Hepatocyte (in vitro differentiated cells): Measurements from ENCODE around the gene ZNF776. TPM values are rescaled to one million over a fixed set of nuclear protein-coding genes. Genes with fewer than 3 reads are reported as not detected.

Source experiments
- DNase-seq: peaks from one replicate; pipeline ENCODE4 v3.0.0-alpha.2; 2016; ENCODE audit warnings: low spot score
- H2AFZ ChIP-seq: fragments of 200-600 bp; sonication (generic); 2 replicates; pipeline ENCODE4 v1.6.0; 2016; ENCODE audit warnings: antibody characterized with exemption, mild to moderate bottlenecking
- H3K27ac ChIP-seq: fragments of 200-600 bp; sonication (generic); 2 replicates; pipeline ENCODE4 v1.5.1; 2016; ENCODE audit warnings: mild to moderate bottlenecking
- H3K27me3 ChIP-seq: fragments of 200-600 bp; sonication (generic); 2 replicates; pipeline ENCODE4 v1.6.1; 2016
- H3K36me3 ChIP-seq: fragments of 200-600 bp; sonication (generic); replicated peaks from 2 replicates; pipeline ENCODE4 v1.5.1; 2016; ENCODE audit warnings: low read depth; ENCODE audit not compliant: insufficient read depth
- H3K4me1 ChIP-seq: fragments of 200-600 bp; sonication (generic); 2 replicates; pipeline ENCODE4 v1.5.1; 2016; ENCODE audit warnings: mild to moderate bottlenecking, moderate library complexity; ENCODE audit not compliant: insufficient read depth
- H3K4me2 ChIP-seq: fragments of 200-600 bp; sonication (generic); 2 replicates; pipeline ENCODE4 v1.6.0; 2016
- H3K4me3 ChIP-seq: fragments of 200-600 bp; sonication (generic); 2 replicates; pipeline ENCODE4 v1.5.1; 2016; ENCODE audit warnings: mild to moderate bottlenecking
- H3K79me2 ChIP-seq: fragments of 200-600 bp; sonication (generic); 2 replicates; pipeline ENCODE4 v1.6.0; 2017; ENCODE audit warnings: mild to moderate bottlenecking
- H3K9me2 ChIP-seq: fragments of 200-600 bp; sonication (generic); replicated peaks from 2 replicates; pipeline ENCODE4 v1.6.0; 2017; ENCODE audit warnings: mild to moderate bottlenecking; ENCODE audit not compliant: insufficient read depth
- H3K9me3 ChIP-seq: fragments of 200-600 bp; sonication (generic); 2 replicates; pipeline ENCODE4 v1.5.1; 2016; ENCODE audit warnings: low read depth, mild to moderate bottlenecking
- H4K20me1 ChIP-seq: fragments of 200-600 bp; sonication (generic); 2 replicates; pipeline ENCODE4 v1.6.0; 2016; ENCODE audit warnings: mild to moderate bottlenecking; ENCODE audit not compliant: insufficient read depth, poor library complexity, severe bottlenecking
- CTCF ChIP-seq: fragments of 200-600 bp; sonication (generic); IDR thresholded peaks from 2 replicates; pipeline ENCODE4 v1.5.1; 2016; ENCODE audit warnings: antibody characterized with exemption, mild to moderate bottlenecking; ENCODE audit not compliant: poor library complexity
- EZH2 ChIP-seq: fragments of 200-600 bp; sonication (generic); IDR thresholded peaks from 2 replicates; pipeline ENCODE4 v1.6.1; 2016; ENCODE audit warnings: antibody characterized with exemption, mild to moderate bottlenecking, borderline replicate concordance
- EZH2phosphoT487 ChIP-seq: fragments of 200-600 bp; sonication (generic); IDR thresholded peaks from one replicate; pipeline ENCODE4 v1.6.1; 2018; ENCODE audit warnings: antibody characterized with exemption, mild to moderate bottlenecking, low read depth, moderate library complexity; ENCODE audit not compliant: unreplicated experiment, severe bottlenecking
- WGBS: methylation state at CpG from one replicate; pipeline ENCODE4 v1.1.6; 2016; ENCODE audit warnings: low lambda C conversion rate; ENCODE audit errors: missing lambda C conversion rate; 5-methylcytosine and 5-hydroxymethylcytosine counted together
- polyA plus RNA-seq: library from polyadenylated mRNA; unstranded; fragments of >200 nt; fragmentation: Nextera tagmentation; extraction: Ambion mirVana; gene quantifications from 2 replicates; pipeline ENCODE4 v1.2.1, GENCODE V29; 2016
- total RNA-seq: library from RNA; depleted of rRNA; stranded (reverse); fragments of >200 nt; gene quantifications from 2 replicates; pipeline ENCODE4 v1.2.3, GENCODE V29; 2014

The ZNF776 gene
- total and polyA plus RNA-seq, 2 experiments from 2014 or later = 10.6 to 11.4 TPM

GRCh38 chr19:57800696-57801095 lies 54.1 kb downstream of the ZNF776 start:
- peaks cover 16% of the 10 kb centered on the region for H3K4me1 ChIP-seq
- no peak for DNase-seq
- no peaks in the 10 kb centered on the region for H3K27me3 ChIP-seq
- 45% methylated on average over 5 of the region's 5 CpGs for WGBS
- no peaks in the 10 kb centered on the region for H3K36me3 ChIP-seq
- H3K9me3 ChIP-seq = no peaks in the 10 kb centered on the region
- H3K79me2 ChIP-seq = peaks cover 50% of the 10 kb centered on the region
- no peaks in the 10 kb centered on the region for H4K20me1 ChIP-seq
- TF ChIP-seq EZH2phosphoT487 (no peak), EZH2 (no peak), CTCF (no peak)
- no peak overlapping the region for H3K4me2 ChIP-seq
- no peak overlapping the region for H3K27ac ChIP-seq
- H2AFZ ChIP-seq = no peak overlapping the region
- H3K9me2 ChIP-seq = no peaks in the 10 kb centered on the region
- no peak overlapping the region for H3K4me3 ChIP-seq

- no peak overlapping the region for H3K4me2 ChIP-seq
- H2AFZ ChIP-seq = no peak overlapping the region
- no peak for TF ChIP-seq EZH2
- TF ChIP-seq CTCF = no peak
- TF ChIP-seq EZH2phosphoT487 = no peak
- no peaks in the 10 kb centered on the region for H3K9me3 ChIP-seq
- H3K4me3 ChIP-seq = no peak overlapping the region
- 92% methylated on average over 4 of the region's 4 CpGs for WGBS
- peaks cover 53% of the 10 kb centered on the region for H3K79me2 ChIP-seq
- H3K27me3 ChIP-seq = no peaks in the 10 kb centered on the region
- no peak overlapping the region for H3K27ac ChIP-seq
- DNase-seq = no peak
- no peaks in the 10 kb centered on the region for H4K20me1 ChIP-seq
- H3K36me3 ChIP-seq = no peaks in the 10 kb centered on the region
- H3K4me1 ChIP-seq = peaks cover 18% of the 10 kb centered on the region
- H3K9me2 ChIP-seq = no peaks in the 10 kb centered on the region
These were observed 55.7 kb downstream of the ZNF776 start for GRCh38 chr19:57802269-57802668.

- no peaks in the 10 kb centered on the region for H3K27me3 ChIP-seq
These were observed 56.6 kb downstream of the ZNF776 start for GRCh38 chr19:57803265-57803593.

More at GRCh38 chr19:57803265-57803593, 56.6 kb downstream of the ZNF776 start:
- Histone ChIP-seq H2AFZ (peak overlapping the region; percentile 54), H3K4me3 (peak overlapping the region; percentile 43), H3K9me2 (no peaks in the 10 kb centered on the region), H3K4me1 (peaks cover 18% of the 10 kb centered on the region), H4K20me1 (no peaks in the 10 kb centered on the region), H3K27ac (peak overlapping the region; percentile 96), H3K4me2 (peak overlapping the region; percentile 86), H3K36me3 (no peaks in the 10 kb centered on the region), H3K9me3 (no peaks in the 10 kb centered on the region), H3K79me2 (peaks cover 56% of the 10 kb centered on the region)
- WGBS = 13% methylated on average over 1 of the region's 6 CpGs
- TF ChIP-seq EZH2 = no peak
- no peak for TF ChIP-seq EZH2phosphoT487
- TF ChIP-seq CTCF = no peak
- no peak for DNase-seq
